Measurements from ENCODE around the gene STON2.

STON2 gene

GRCh38 chr14:81329640-81330381 is 70.3 kb downstream of the STON2 start:
- DNase-seq, result no peak

GRCh38 chr14:81326451-81326850 is 73.7 kb downstream of the STON2 start:
- DNase-seq, result no peak

- DNase-seq, result no peak
Observed at GRCh38 chr14:81324011-81324410, 76.1 kb downstream of the STON2 start.

GRCh38 chr14:81323093-81323492 is 77.0 kb downstream of the STON2 start:
- no peak for DNase-seq

GRCh38 chr14:81319946-81320345 is 80.2 kb downstream of the STON2 start:
- no peak for DNase-seq

- no peak for DNase-seq
Observed at GRCh38 chr14:81319314-81319713, 80.8 kb downstream of the STON2 start.

- DNase-seq, result no peak
Observed at GRCh38 chr14:81315341-81315740, 84.8 kb downstream of the STON2 start.

GRCh38 chr14:81314443-81315175 is 85.5 kb downstream of the STON2 start:
- no peak for DNase-seq

- no peak for DNase-seq
Observed at GRCh38 chr14:81313775-81314429, 86.2 kb downstream of the STON2 start.

GRCh38 chr14:81313200-81313599 is 86.9 kb downstream of the STON2 start:
- DNase-seq, result no peak

- DNase-seq, result no peak
Observed at GRCh38 chr14:81312289-81312876, 87.7 kb downstream of the STON2 start.

GRCh38 chr14:81311778-81312177 is 88.3 kb downstream of the STON2 start:
- no peak for DNase-seq

- no peak for DNase-seq
Observed at GRCh38 chr14:81311141-81311540, 89.0 kb downstream of the STON2 start.

- no peak for DNase-seq
Observed at GRCh38 chr14:81310606-81311005, 89.5 kb downstream of the STON2 start.

GRCh38 chr14:81309511-81309910 is 90.6 kb downstream of the STON2 start:
- DNase-seq, result no peak

- no peak for DNase-seq
Observed at GRCh38 chr14:81305743-81306142, 94.4 kb downstream of the STON2 start.

- DNase-seq, result no peak
Observed at GRCh38 chr14:81305065-81305464, 95.1 kb downstream of the STON2 start.

- peak; percentile 0 for DNase-seq
Observed at GRCh38 chr14:81303258-81303935, 96.7 kb downstream of the STON2 start.

GRCh38 chr14:81302638-81303037 is 97.5 kb downstream of the STON2 start:
- no peak for DNase-seq

- DNase-seq, result no peak
Observed at GRCh38 chr14:81301813-81302212, 98.3 kb downstream of the STON2 start.

- DNase-seq, result no peak
Observed at GRCh38 chr14:81301371-81301770, 98.8 kb downstream of the STON2 start.

- no peak for DNase-seq
Observed at GRCh38 chr14:81298911-81299310, 101.2 kb downstream of the STON2 start.

- DNase-seq, result no peak
Observed at GRCh38 chr14:81298122-81298521, 102.0 kb downstream of the STON2 start.
